Measurements from ENCODE around the gene UGT1A7. TPM values are rescaled to one million over a fixed set of nuclear protein-coding genes. Genes with fewer than 3 reads are reported as not detected.
"Not testable (repeated sequence)": the region's sequence is repeated elsewhere in the genome, so short reads cannot be mapped to it uniquely, and the experiment has no call there.

UGT1A7 gene
- total RNA-seq, 4 donors from 2014 or later, result 28.1 to 145 (median 78.5) TPM

GRCh38 chr2:233698740-233699139 lies 17.0 kb downstream of the UGT1A7 start:
- H3K27me3 ChIP-seq, result no peaks in the 10 kb centered on the region
- 76 to 86% methylated on average over 1 to 4 of the region's 4 CpGs for WGBS, 2 donors
- intact Hi-C loops (cut with DNase I), result no loop called here
- peak overlapping the region in 3 of 4 donors; percentile 77 to 92 (median 86) for H3K27ac ChIP-seq
- TF ChIP-seq CTCF (IDR thresholded peaks at IDR 0.05) (no peak), POLR2A (IDR thresholded peaks at IDR 0.05) (no peak)
- no peaks in the 10 kb centered on the region for H3K9me3 ChIP-seq
- DNase-seq, result no peak
- peaks cover 0 to 52% (median 7%) of the 10 kb centered on the region in 3 donors for H3K4me1 ChIP-seq
- no peaks in the 10 kb centered on the region for H3K36me3 ChIP-seq
- no peak overlapping the region for H3K4me3 ChIP-seq

- intact Hi-C loops (cut with DNase I), result no loop called here
- no peak overlapping the region for H3K4me3 ChIP-seq
- H3K36me3 ChIP-seq, result no peaks in the 10 kb centered on the region
- DNase-seq, result no peak
- TF ChIP-seq POLR2A (IDR thresholded peaks at IDR 0.05) (no peak), CTCF (IDR thresholded peaks at IDR 0.05) (no peak)
- H3K9me3 ChIP-seq, result no peaks in the 10 kb centered on the region
- H3K4me1 ChIP-seq, result peaks cover 0 to 48% (median 7%) of the 10 kb centered on the region in 3 donors
- no peaks in the 10 kb centered on the region for H3K27me3 ChIP-seq
- peak overlapping the region; percentile 77 to 92 (median 82) for H3K27ac ChIP-seq
- 84 to 89% methylated on average over 8 of the region's 8 CpGs for WGBS, 2 donors
Measured at GRCh38 chr2:233699424-233700027, 17.8 kb downstream of the UGT1A7 start.

- Histone ChIP-seq H3K36me3 (no peaks in the 10 kb centered on the region), H3K4me3 (no peak overlapping the region), H3K4me1 (peaks cover 0 to 48% (median 7%) of the 10 kb centered on the region in 3 donors), H3K9me3 (no peaks in the 10 kb centered on the region), H3K27ac (peak overlapping the region; percentile 77 to 92 (median 82)), H3K27me3 (no peaks in the 10 kb centered on the region)
- TF ChIP-seq CTCF (IDR thresholded peaks at IDR 0.05), result no peak
- no peak for TF ChIP-seq POLR2A (IDR thresholded peaks at IDR 0.05)
- intact Hi-C loops (cut with DNase I), result no loop called here
- 6 to 20% methylated on average over 1 of the region's 1 CpG for WGBS, 2 donors
- DNase-seq, result no peak
Measured at GRCh38 chr2:233700028-233700635, 18.4 kb downstream of the UGT1A7 start.

GRCh38 chr2:233700842-233701241 lies 19.1 kb downstream of the UGT1A7 start:
- H3K36me3 ChIP-seq; H3K4me3 ChIP-seq; DNase-seq; H3K9me3 ChIP-seq; H3K27me3 ChIP-seq; intact Hi-C loops (cut with DNase I): not testable (repeated sequence)
- H3K27ac ChIP-seq, result peak overlapping the region in 3 of 4 donors; percentile 77 to 92 (median 86)
- peaks cover 0 to 53% (median 7%) of the 10 kb centered on the region in 3 donors for H3K4me1 ChIP-seq
- 83 to 89% methylated on average over 5 of the region's 5 CpGs for WGBS, 2 donors

GRCh38 chr2:233702238-233702637 lies 20.5 kb downstream of the UGT1A7 start:
- intact Hi-C loops (cut with DNase I), result no loop called here
- H3K27ac ChIP-seq, result peak overlapping the region in 1 of 4 donors; percentile 69
- H3K9me3 ChIP-seq, result no peaks in the 10 kb centered on the region
- no peaks in the 10 kb centered on the region for H3K36me3 ChIP-seq
- WGBS, 2 donors, result 63 to 73% methylated on average over 3 of the region's 3 CpGs
- TF ChIP-seq CTCF (IDR thresholded peaks at IDR 0.05) (no peak), POLR2A (IDR thresholded peaks at IDR 0.05) (no peak)
- no peaks in the 10 kb centered on the region for H3K27me3 ChIP-seq
- peaks cover 6 to 67% (median 7%) of the 10 kb centered on the region in 3 donors for H3K4me1 ChIP-seq
- DNase-seq, result no peak
- no peak overlapping the region for H3K4me3 ChIP-seq

All from esophagus squamous epithelium (tissue), 5 donors.